Small intestine (tissue), 7 donors: Measurements from ENCODE around the gene LRIT3. TPM values are rescaled to one million over a fixed set of nuclear protein-coding genes. Genes with fewer than 3 reads are reported as not detected.

ENCODE experiments used
- DNase-seq, 2 donors: peaks; one replicate each; pipeline versions ENCODE4 v3.0.0 to v3.0.0-alpha.2; 2013
- FAIRE-seq: peaks from 2 replicates; lab custom pipeline; 2012; peaks lifted over from hg19 to GRCh38; lab: Jason Lieb, UNC
- H3K27ac ChIP-seq, 3 donors: one replicate each; pipeline ENCODE4 v1.5.1; 2013; ENCODE audit warnings: low read length in 2 of 3, mild to moderate bottlenecking in 2 of 3, control low read depth in 1 of 3, inconsistent platforms in 1 of 3, low read depth in 1 of 3, moderate library complexity in 1 of 3
- H3K27me3 ChIP-seq, 3 donors: one replicate each; pipeline ENCODE4 v1.6.1; 2013; ENCODE audit warnings: low read length in 3 of 3, inconsistent platforms in 1 of 3; ENCODE audit not compliant: control insufficient read depth in 3 of 3, insufficient read depth in 3 of 3
- H3K36me3 ChIP-seq, 3 donors: one replicate each; pipeline ENCODE4 v1.6.1; 2013; ENCODE audit warnings: low read length in 3 of 3, inconsistent platforms in 1 of 3, low read depth in 1 of 3, mild to moderate bottlenecking in 1 of 3, moderate library complexity in 1 of 3; ENCODE audit not compliant: control insufficient read depth in 3 of 3, insufficient read depth in 2 of 3
- H3K4me1 ChIP-seq, 3 donors: one replicate each; pipeline ENCODE4 v1.6.1; 2013; ENCODE audit warnings: low read length in 2 of 3, inconsistent platforms in 1 of 3, low read depth in 1 of 3, mild to moderate bottlenecking in 1 of 3, moderate library complexity in 1 of 3; ENCODE audit not compliant: control insufficient read depth in 3 of 3, insufficient read depth in 2 of 3
- H3K4me3 ChIP-seq, 3 donors: one replicate each; pipeline ENCODE4 v1.5.1; 2013; ENCODE audit warnings: low read length in 3 of 3, control low read depth in 1 of 3, inconsistent platforms in 1 of 3, low read depth in 1 of 3, mild to moderate bottlenecking in 1 of 3, moderate library complexity in 1 of 3
- H3K9me3 ChIP-seq, 2 donors: one replicate each; pipeline ENCODE4 v1.6.1; 2013; ENCODE audit warnings: low read depth in 1 of 2, low read length in 1 of 2; ENCODE audit not compliant: control insufficient read depth in 2 of 2, insufficient read depth in 1 of 2
- WGBS, 3 donors: extraction: QIAGEN DNeasy Blood & Tissue Kit; methylation state at CpG; one replicate each; pipeline ENCODE4 v1.1.7; 2013; 5-methylcytosine and 5-hydroxymethylcytosine counted together
- polyA plus RNA-seq, 4 donors: library from polyadenylated mRNA; stranded (reverse) in 3 of 4; unstranded in 1 of 4; fragments of 200-250 nt in 3 of 4; fragments of 120-200 nt in 1 of 4; gene quantifications; one replicate each; pipeline versions ENCODE4 v1.2.1 to v1.2.3, GENCODE V29; 2013
- donor health status: healthy with polysubstance abuse.
- donor health status: control.
- donor health status: control.
- donor health status: Bipolar disorder and iron deficiency.
- donor health status: healthy.

The LRIT3 gene
- polyA plus RNA-seq, 4 donors = 0.04 to 0.54 (median 0.23) TPM

DNA sequence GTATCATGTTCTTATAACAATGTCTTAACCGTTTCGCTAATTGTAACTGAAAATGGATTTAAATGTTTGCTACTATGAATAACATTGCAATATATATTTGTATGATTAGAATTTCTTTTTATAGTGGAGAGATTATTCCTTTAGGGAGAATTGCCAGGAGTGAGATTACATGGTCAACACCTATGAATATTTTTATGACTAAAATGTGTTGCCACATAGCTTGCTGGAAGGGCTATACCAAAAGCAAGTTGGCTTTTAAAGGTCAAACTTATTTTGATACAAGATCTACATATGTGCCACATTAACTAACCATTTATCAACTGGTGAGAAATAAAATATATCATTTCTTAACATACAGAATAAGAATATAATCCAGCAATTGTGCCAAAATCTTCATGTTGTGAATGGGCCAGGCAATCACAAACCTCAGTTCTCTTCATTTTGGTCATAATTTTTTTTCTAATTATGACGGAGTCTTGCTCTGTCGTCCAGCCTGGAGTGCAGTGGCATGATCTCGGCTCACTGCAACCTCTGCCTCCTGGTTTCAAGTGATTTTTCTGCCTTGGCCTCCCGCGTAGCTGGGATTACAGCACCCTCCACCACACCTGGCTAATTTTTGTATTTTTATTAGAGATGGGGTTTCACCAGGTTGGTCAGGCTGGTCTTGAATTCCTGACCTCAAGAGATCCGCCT lies 54.8 kb downstream of the LRIT3 start:
- Histone ChIP-seq H3K4me1 (no peaks in the 10 kb centered on the region), H3K27me3 (no peaks in the 10 kb centered on the region), H3K9me3 (peaks cover 0 to 5% of the 10 kb centered on the region in 2 donors), H3K27ac (no peak overlapping the region), H3K36me3 (no peaks in the 10 kb centered on the region), H3K4me3 (no peak overlapping the region)
- WGBS, 3 donors = 91 to 96% (median 94%) methylated on average over 8 of the region's 8 CpGs
- no peak for FAIRE-seq
- no peak for DNase-seq

DNA sequence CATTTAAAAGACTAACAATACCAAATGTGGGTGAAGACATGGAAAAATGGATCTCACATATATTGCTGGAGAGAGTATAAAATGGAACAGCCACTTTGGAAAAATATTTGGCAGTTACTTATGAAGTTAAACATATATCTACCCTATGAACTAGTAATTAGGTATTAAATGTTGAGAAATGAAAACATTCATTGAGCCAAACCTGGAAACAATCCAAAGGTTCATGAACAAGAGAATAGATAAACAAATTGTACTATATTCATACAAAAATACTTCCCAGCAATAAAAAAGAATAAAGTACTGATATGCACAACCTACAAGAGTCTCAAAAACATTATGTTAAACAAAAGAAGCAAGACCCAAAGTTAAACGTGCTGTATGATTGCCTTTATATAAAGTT lies 60.8 kb downstream of the LRIT3 start:
- Histone ChIP-seq H3K9me3 (no peaks in the 10 kb centered on the region), H3K4me3 (no peak overlapping the region), H3K27me3 (no peaks in the 10 kb centered on the region), H3K36me3 (no peaks in the 10 kb centered on the region), H3K4me1 (no peaks in the 10 kb centered on the region), H3K27ac (no peak overlapping the region)
- DNase-seq (no peak), FAIRE-seq (no peak)
- 18 to 72% (median 47%) methylated on average over 1 of the region's 1 CpG for WGBS, 3 donors

DNA sequence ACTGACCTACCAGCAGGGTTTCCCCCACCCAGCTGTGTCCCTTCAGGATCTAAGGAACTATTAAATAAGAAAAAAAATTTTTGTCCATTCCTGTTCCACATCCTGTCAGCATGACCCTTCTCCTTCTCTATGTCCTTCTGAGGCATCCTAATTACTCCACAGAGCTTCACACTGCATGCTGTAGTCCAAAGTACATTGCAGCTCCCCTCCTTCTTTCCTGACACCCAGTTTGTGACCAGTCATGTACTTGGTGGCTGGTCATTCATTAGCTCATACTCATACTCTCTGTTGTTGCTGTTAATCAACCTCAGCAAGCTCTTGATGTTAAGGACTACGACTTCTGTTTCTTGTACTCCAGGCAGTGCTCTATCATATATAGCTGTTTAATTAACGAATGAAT lies 62.3 kb downstream of the LRIT3 start:
- H3K4me1 ChIP-seq = peaks cover 0 to 8% (median 0%) of the 10 kb centered on the region in 3 donors
- 68 to 81% (median 73%) methylated on average over 2 of the region's 2 CpGs for WGBS, 3 donors
- H3K4me3 ChIP-seq = no peak overlapping the region
- DNase-seq (peak; percentile 58 to 80), FAIRE-seq (no peak)
- H3K27me3 ChIP-seq = no peaks in the 10 kb centered on the region
- H3K9me3 ChIP-seq = no peaks in the 10 kb centered on the region
- H3K36me3 ChIP-seq = no peaks in the 10 kb centered on the region
- H3K27ac ChIP-seq = peak overlapping the region in 1 of 3 donors; percentile 58

DNA sequence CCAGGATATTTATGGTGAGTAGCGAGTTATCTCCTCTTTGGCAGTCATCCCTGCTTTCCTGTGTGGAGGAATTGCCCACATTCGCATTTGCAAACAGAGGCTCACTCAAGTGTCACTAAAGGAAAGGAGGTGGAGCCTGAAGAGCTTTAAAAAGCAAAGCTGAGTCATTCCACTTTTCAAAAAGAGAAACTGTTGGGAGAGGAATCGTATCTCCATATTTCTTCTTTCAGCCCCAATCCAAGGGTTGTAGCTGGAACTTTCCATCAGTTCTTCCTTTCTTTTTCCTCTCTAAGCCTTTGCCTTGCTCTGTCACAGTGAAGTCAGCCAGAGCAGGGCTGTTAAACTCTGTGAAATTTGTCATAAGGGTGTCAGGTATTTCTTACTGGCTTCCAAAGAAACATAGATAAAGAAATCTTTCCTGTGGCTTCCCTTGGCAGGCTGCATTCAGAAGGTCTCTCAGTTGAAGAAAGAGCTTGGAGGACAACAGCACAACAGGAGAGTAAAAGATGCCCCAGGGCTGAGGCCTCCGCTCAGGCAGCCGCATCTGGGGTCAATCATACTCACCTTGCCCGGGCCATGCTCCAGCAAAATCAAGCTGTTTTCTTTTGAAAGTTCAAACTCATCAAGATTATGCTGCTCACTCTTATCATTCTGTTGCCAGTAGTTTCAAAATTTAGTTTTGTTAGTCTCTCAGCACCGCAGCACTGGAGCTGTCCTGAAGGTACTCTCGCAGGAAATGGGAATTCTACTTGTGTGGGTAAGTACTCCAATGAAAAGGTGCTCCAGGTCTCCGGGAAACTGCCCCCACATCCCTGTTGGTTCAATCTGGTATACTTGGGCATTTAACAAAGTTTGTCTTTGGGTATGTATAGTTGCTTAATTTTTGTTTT lies 65.0 kb downstream of the LRIT3 start, which contains the start of gene EGF:
TSS of gene EGF (plus strand) at position 178 of the 890 bp plus-strand sequence. CDS start at position 631, 453 bp downstream.
- peak within 1 kb of the TSS in 1 of 3 donors; percentile 35 for H3K4me3 ChIP-seq
- H3K4me1 ChIP-seq = peaks cover 0 to 15% (median 0%) of the 10 kb centered on the region in 3 donors
- H3K27me3 ChIP-seq = no peaks in the 10 kb centered on the region
- FAIRE-seq (no peak), DNase-seq (peak; percentile 14 to 50)
- 56 to 68% (median 58%) methylated on average over 9 of the region's 9 CpGs for WGBS, 3 donors
- H3K9me3 ChIP-seq = no peaks in the 10 kb centered on the region
- H3K36me3 ChIP-seq = no peaks in the 10 kb centered on the region
- peak within 1 kb of the TSS in 1 of 3 donors; percentile 84 for H3K27ac ChIP-seq

DNA sequence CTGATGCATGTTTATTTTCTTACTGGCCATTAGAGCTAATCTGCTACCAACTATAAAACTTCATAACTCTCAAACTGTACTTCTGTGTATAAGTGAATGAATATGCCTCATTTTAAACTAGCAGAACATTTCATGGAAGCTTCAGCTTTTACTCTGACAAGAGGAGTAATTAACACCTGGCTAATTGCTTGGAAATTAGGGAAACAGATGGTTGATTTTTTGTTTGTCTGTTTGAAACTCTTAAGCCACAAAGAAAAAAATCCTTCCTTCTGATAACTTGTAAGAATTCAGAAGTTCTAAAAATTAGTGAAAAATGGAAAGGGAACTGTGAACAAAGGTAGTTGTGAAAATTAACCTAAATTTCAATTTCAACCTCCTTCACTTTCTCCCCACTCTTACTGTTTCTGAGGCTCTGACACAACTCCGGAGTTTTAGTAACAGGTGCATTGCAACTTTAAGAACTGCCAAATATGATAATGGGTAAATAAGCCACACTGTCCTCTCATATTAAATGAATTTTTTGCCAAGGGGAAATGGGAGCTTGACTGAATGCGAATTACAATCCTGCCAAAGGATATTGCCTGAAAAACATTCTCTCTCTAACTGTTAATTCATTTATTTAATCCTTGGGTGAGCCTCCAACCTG lies 65.8 kb downstream of the LRIT3 start:
- Histone ChIP-seq H3K36me3 (no peaks in the 10 kb centered on the region), H3K4me3 (peak overlapping the region in 1 of 3 donors; percentile 35), H3K27ac (peak overlapping the region in 1 of 3 donors; percentile 84), H3K9me3 (no peaks in the 10 kb centered on the region), H3K4me1 (peaks cover 0 to 15% (median 0%) of the 10 kb centered on the region in 3 donors), H3K27me3 (no peaks in the 10 kb centered on the region)
- DNase-seq = no peak
- 24 to 64% (median 56%) methylated on average over 2 of the region's 2 CpGs for WGBS, 3 donors
- FAIRE-seq = no peak

DNA sequence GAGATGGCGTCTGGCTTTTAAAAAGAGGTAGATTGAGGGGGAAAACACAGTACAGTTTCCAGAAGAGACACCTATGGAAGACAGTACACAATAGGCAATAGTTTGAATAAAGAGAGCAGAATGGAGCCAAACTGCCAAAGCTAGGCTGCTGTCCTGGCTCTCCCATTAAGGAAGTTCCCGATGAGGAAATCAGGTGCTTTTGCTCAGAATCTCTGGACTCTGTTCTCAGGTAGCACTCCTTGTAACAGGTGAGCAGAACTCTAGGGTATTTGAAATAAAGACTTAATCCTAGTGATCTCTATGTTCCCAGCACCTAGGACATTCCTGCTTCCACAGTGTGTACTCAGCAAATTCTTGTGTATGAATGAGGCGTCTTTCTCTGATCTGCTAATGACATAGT lies 66.4 kb downstream of the LRIT3 start:
- no peak for FAIRE-seq
- peaks cover 0 to 15% (median 0%) of the 10 kb centered on the region in 3 donors for H3K4me1 ChIP-seq
- peak overlapping the region in 1 of 3 donors; percentile 35 for H3K4me3 ChIP-seq
- H3K9me3 ChIP-seq = no peaks in the 10 kb centered on the region
- H3K27ac ChIP-seq = peak overlapping the region in 1 of 3 donors; percentile 84
- 39 to 68% (median 54%) methylated on average over 3 of the region's 3 CpGs for WGBS, 3 donors
- DNase-seq = peak; percentile 72 to 75
- no peaks in the 10 kb centered on the region for H3K36me3 ChIP-seq
- H3K27me3 ChIP-seq = no peaks in the 10 kb centered on the region

DNA sequence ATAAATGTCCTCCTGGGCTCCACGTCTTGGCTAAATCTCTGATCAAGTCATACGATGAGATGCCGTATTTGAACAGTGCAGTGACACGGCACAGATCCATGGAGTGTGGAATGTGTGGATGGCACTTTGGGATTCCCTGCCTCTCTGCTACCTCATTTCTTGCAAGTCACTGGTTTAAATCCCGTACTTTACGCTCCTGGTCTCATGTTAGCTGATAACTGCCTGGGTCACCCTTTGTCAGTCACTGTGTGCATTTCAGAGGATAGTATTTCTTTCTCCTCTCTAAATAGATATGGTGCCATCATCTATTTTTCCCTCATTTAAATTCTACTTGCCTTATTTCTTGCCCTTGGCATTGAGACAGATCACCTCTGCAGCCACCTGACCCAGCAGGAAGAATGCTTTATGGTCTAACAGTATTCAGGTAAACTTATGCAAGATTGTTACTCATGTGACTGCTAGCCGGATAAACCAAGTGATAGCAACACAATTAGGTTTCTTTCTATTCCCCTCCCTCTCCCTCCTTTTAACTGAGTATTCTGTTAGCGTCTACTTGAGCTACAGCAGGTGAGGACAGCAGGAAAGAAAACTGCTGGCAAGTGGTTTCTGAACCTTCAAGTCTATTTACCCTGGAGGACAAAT lies 67.6 kb downstream of the LRIT3 start:
- DNase-seq = peak; percentile 9 to 77
- Histone ChIP-seq H3K4me3 (peak overlapping the region in 1 of 3 donors; percentile 8), H3K9me3 (no peaks in the 10 kb centered on the region), H3K36me3 (no peaks in the 10 kb centered on the region), H3K27ac (peak overlapping the region in 1 of 3 donors; percentile 84), H3K27me3 (no peaks in the 10 kb centered on the region), H3K4me1 (peaks cover 0 to 15% (median 0%) of the 10 kb centered on the region in 3 donors)
- 65 to 80% (median 76%) methylated on average over 8 of the region's 8 CpGs for WGBS, 3 donors
- no peak for FAIRE-seq
